LNCAP (cell line): Measurements from ENCODE around the gene KLHL7.

Experiments
- TF ChIP-seq, protein P1 (sequence below): fragments of 450-650 bp; IDR thresholded peaks from 2 replicates; pipeline ENCODE4 v1.5.1; 2017; ENCODE audit warnings: mild to moderate bottlenecking

KLHL7 gene

DNA sequence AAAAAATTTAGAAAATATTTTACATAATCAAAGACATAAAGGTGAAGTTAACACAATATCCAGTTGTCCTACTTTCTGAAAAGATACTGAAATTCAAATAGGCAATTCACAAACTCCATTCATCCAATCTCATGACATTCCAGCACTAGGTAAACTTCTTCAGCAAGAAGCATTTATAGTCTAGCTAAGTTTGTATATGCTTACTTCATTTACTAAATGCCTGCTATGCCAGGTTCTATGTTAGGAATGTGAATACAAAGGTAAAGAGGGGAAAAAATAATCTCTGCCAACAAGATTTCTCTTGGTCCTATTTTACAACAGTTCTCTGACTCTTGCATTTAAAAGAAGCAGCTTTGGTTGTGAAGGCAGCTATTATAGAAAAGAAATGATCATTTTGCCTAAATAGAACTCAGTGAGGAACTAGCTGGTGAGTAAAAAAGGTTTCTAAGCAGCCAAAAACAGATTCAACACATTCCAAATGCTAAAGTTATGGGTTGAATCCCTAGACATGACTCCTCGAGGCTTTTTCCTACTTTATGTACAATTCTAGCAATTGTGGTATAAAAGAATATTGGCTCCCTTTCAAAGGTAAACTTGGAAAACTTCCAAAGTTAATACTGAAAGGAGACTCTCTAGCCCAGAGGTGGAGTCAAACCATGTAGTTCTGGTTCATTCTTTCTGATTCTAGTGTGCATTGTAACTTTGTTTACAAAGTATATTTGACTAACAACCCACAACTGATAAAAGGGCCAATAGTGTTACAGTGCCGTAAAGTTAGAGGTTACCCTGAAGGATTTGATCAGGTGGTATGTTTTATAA is 30.9 kb upstream of the KLHL7 start:
- TF ChIP-seq, protein P1, sequence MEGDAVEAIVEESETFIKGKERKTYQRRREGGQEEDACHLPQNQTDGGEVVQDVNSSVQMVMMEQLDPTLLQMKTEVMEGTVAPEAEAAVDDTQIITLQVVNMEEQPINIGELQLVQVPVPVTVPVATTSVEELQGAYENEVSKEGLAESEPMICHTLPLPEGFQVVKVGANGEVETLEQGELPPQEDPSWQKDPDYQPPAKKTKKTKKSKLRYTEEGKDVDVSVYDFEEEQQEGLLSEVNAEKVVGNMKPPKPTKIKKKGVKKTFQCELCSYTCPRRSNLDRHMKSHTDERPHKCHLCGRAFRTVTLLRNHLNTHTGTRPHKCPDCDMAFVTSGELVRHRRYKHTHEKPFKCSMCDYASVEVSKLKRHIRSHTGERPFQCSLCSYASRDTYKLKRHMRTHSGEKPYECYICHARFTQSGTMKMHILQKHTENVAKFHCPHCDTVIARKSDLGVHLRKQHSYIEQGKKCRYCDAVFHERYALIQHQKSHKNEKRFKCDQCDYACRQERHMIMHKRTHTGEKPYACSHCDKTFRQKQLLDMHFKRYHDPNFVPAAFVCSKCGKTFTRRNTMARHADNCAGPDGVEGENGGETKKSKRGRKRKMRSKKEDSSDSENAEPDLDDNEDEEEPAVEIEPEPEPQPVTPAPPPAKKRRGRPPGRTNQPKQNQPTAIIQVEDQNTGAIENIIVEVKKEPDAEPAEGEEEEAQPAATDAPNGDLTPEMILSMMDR = no peak

DNA sequence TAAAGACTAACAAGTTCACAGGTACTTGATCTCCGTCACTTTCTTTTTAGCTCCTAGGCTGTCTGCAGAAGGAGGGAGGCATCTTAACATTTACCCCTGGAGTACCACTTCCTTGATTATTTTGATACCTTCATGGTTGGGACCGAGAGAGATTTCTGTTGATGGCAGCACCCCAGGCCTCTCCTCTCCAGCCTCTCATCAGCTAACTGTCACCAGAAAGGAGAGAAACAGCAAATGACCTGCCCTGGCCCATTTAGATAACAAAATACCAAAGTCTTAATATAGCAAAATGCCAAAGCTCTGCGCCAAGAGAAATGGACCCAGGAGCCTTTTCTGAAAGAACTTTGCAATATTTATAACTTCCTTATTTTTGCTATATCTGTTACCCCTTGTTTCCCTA is 30.0 kb upstream of the KLHL7 start:
- TF ChIP-seq, protein P1 = no peak

DNA sequence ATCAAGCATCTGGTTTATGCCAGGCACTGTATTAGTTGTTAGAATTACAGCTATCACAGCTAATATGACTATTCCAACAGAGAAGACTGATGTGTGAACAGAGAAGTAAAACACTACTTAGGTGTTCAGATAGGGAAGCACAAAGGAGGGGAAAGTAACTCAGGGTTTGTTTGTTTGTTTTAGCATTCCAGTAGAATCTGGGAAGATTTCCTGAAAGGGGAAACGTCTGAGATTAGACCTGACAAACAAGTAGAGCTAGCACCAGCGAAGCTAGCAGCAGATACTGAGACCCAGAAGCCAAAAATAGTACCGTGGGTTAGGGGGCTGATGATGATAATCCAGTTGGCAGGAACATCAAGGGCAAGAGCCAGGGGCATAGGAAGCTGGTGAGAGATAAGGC is 28.8 kb upstream of the KLHL7 start:
- TF ChIP-seq, protein P1 = no peak

DNA sequence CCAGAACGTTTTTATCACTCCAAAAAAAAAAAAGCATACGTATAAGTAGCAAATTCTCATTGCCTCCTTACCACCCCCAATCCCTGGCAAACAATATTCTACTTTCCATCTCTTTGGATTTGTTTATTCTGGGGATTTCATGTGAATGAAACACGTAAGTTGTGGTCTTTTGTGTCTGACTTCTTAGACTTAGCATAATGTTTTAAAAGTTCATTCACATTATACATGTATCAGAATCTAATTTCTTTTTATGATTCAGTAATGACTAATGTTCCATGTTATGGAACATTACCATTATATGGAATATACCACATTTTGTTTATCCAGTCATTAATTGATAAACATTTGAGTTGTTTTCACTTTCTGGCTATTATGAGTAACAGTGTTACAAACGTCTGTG is 12.5 kb upstream of the KLHL7 start:
- TF ChIP-seq, protein P1 = no peak

DNA sequence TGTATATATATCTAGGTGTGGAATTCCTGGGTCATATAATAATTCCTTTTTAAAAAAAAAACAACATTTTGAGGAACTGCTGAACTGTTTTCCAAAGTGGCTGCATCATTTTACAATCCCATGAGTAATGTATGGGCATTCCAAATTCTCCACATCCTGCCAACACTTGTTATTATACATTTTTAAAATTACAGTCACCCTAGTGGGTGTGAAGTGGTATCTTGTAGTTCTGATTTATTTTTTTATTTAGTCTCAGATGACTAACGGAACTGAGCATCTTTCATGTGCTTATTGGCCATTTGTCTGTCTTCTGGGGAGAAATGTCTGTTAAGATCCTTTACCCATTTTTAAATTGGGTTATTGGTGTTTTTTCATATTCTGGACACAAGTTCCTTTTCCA is 12.0 kb upstream of the KLHL7 start:
- TF ChIP-seq, protein P1 = no peak

DNA sequence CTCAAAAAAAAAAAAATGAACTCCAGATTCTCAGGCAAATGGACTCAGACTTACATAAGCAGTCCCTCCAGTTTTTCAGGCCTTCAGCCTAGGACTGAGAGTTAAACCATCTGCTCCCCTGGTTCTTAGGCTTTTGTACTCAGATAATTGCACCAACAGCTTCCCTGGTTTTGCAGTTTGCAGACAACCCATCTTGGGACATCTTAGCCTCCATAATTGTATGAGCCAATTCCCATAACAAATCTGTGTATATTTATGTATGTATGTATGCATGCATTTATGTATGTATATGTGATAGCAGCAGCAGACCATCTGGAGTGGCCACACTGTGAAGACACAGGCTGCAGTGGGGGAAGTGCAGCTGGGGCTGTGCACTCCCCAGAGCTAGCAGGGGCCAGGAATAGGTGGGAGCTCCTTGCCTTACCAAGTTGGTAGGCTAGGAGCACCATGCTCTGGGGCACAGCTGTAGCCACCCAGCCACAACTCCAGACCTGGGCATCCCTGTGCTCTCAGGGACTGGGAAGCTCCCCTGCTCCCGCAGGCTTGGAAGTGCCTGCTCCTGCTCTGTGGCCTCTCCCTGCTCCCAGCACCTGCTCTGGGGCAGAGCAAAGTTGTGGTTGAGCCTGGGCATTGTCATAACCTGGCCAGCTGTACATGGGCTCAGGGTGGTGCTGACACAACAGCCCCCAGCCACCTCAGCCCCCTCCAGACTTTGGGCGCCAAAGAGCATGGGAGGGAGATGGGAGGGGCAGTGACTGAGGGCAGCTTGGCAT is 8.9 kb upstream of the KLHL7 start:
- TF ChIP-seq, protein P1 = no peak

DNA sequence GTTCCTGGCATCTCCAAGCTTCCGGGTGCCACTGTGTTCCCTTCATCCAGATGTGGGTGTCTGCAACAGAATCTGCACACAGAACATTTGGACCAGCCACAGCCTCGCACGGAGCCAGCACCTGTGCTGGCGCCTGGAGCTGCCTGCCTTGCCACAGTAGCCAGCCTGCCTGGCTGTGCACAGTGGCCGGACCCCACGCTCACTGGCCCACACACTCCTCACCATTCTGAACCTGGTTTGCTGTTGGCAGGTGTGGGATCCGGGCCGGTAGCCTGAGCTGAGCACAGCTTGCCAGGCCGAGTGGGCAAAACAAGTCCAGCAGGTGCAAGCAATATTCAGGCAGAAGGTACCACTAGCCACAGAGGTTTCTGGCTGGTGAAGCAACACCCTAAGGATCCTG is 7.6 kb upstream of the KLHL7 start:
- TF ChIP-seq, protein P1 = no peak
